B cell (primary cell): ENCODE data around the gene SLC2A4RG. TPM values are rescaled to one million over a fixed set of nuclear protein-coding genes. Genes with fewer than 3 reads are reported as not detected.

Experiments
- ATAC-seq: fragments of 200-7000 bp; cut with Tn5 transposase; one replicate; pipeline ENCODE4 v1.10.0; 2021; ENCODE audit warnings: low read depth, mild to moderate bottlenecking, moderate number of reproducible peaks, moderate library complexity
- CTCF ChIA-PET: fragments of 350-600 bp; sonication (Branson Sonifier 250); formaldehyde crosslinking; loops from one replicate; lab custom pipeline; 2021; ENCODE audit warnings: antibody characterized with exemption, inconsistent platforms; lab: Charles Lee
- POLR2A ChIA-PET: fragments of 350-600 bp; sonication (Branson Sonifier 250); formaldehyde crosslinking; loops from one replicate; lab custom pipeline; 2021; ENCODE audit warnings: antibody characterized with exemption; lab: Charles Lee
- DNase-seq: peaks from one replicate; pipeline ENCODE4 v3.0.0; 2013
- H2AFZ ChIP-seq: 2 replicates; pipeline ENCODE4 v1.6.1; 2012; ENCODE audit warnings: mild to moderate bottlenecking, low read depth, low read length; ENCODE audit not compliant: insufficient read depth, poor library complexity, severe bottlenecking
- H3K27ac ChIP-seq, 2 donors: 1 replicate in 1 of 2; 2 replicates in 1 of 2; pipeline ENCODE4 v1.5.1; 2012 to 2013; ENCODE audit warnings: low read length in 2 of 2, mild to moderate bottlenecking in 2 of 2, moderate library complexity in 1 of 2
- H3K27me3 ChIP-seq, 4 experiments: fragments of 200-600 bp in 1 of 4; sonication (generic) in 1 of 4; replicated peaks in 1 of 4; 1 replicate in 2 of 4; 2 replicates in 2 of 4; pipeline versions ENCODE4 v1.6.1 to v1.7.0; 2013 to 2016; ENCODE audit warnings: low read length in 3 of 4, mild to moderate bottlenecking in 2 of 4, mixed read lengths in 1 of 4, moderate library complexity in 1 of 4; ENCODE audit not compliant: insufficient read depth in 4 of 4, control insufficient read depth in 3 of 4; ENCODE audit errors: control extremely low read depth in 1 of 4
- H3K36me3 ChIP-seq, 2 experiments: replicated peaks in 1 of 2; 1 replicate in 1 of 2; 2 replicates in 1 of 2; pipeline versions ENCODE4 v1.6.1 to v1.7.1; 2013; ENCODE audit warnings: low read length in 1 of 2; ENCODE audit not compliant: insufficient read depth in 2 of 2, control insufficient read depth in 1 of 2; ENCODE audit errors: control extremely low read depth in 1 of 2, extremely low read depth in 1 of 2
- H3K4me1 ChIP-seq, 2 donors: fragments of 200-600 bp in 1 of 2; sonication (generic) in 1 of 2; 1 replicate in 1 of 2; 2 replicates in 1 of 2; pipeline versions ENCODE4 v1.5.1 to v1.6.1; 2013 to 2017; ENCODE audit warnings: low read length in 2 of 2; ENCODE audit not compliant: control insufficient read depth in 2 of 2, insufficient read depth in 2 of 2
- H3K4me2 ChIP-seq: replicated peaks from 2 replicates; pipeline ENCODE3; 2012; ENCODE audit warnings: mild to moderate bottlenecking, low read depth, low read length; ENCODE audit not compliant: poor library complexity, severe bottlenecking
- H3K4me3 ChIP-seq, 5 experiments: fragments of 200-600 bp in 1 of 5; sonication (generic) in 1 of 5; 1 replicate in 3 of 5; 2 replicates in 2 of 5; pipeline versions ENCODE4 v1.5.1 to v1.7.0; 2011 to 2016; ENCODE audit warnings: low read length in 4 of 5, mild to moderate bottlenecking in 4 of 5, low read depth in 2 of 5, control low read depth in 1 of 5, moderate library complexity in 1 of 5; ENCODE audit not compliant: insufficient read depth in 1 of 5; ENCODE audit errors: control extremely low read depth in 1 of 5, extremely low read depth in 1 of 5
- H3K79me2 ChIP-seq: fragments of 200-600 bp; sonication (generic); one replicate; pipeline ENCODE4 v1.6.0; 2016; ENCODE audit warnings: low read length; ENCODE audit not compliant: control insufficient read depth, insufficient read depth
- H3K9ac ChIP-seq: fragments of 200-600 bp; sonication (generic); 2 replicates; pipeline ENCODE4 v1.6.1; 2017; ENCODE audit warnings: mild to moderate bottlenecking, low read length, moderate library complexity
- H3K9me3 ChIP-seq, 3 donors: one replicate each; pipeline versions ENCODE4 v1.6.1 to v1.7.1; 2013; ENCODE audit warnings: low read length in 2 of 3; ENCODE audit not compliant: control insufficient read depth in 2 of 3, insufficient read depth in 1 of 3; ENCODE audit errors: control extremely low read depth in 1 of 3
- H4K20me1 ChIP-seq: 2 replicates; pipeline ENCODE4 v1.6.0; 2012; ENCODE audit warnings: mild to moderate bottlenecking, low read length; ENCODE audit not compliant: insufficient read depth, control insufficient read depth, poor library complexity, severe bottlenecking
- H3K27ac Mint-ChIP-seq: one replicate; pipeline ENCODE4 v1.8.0; 2021; ENCODE audit warnings: mixed read lengths
- H3K27me3 Mint-ChIP-seq: one replicate; pipeline ENCODE4 v1.8.0; 2021; ENCODE audit warnings: mixed read lengths
- H3K4me1 Mint-ChIP-seq: one replicate; pipeline ENCODE4 v1.8.0; 2021; ENCODE audit warnings: mixed read lengths
- H3K4me3 Mint-ChIP-seq: one replicate; pipeline ENCODE4 v1.8.0; 2021; ENCODE audit warnings: mixed read lengths
- H3K9me3 Mint-ChIP-seq: one replicate; pipeline ENCODE4 v1.8.0; 2022; ENCODE audit warnings: mixed read lengths; ENCODE audit not compliant: insufficient read depth
- EZH2 ChIP-seq: IDR thresholded peaks from 2 replicates; pipeline ENCODE4 v1.6.1; 2012; ENCODE audit warnings: borderline replicate concordance, low read depth, mild to moderate bottlenecking, moderate library complexity, low read length; ENCODE audit not compliant: insufficient read depth, poor library complexity, severe bottlenecking
- WGBS: methylation state at CpG from one replicate; pipeline ENCODE4 v1.1.5; 2013; ENCODE audit warnings: missing lambda C conversion rate; ENCODE audit not compliant: insufficient coverage; 5-methylcytosine and 5-hydroxymethylcytosine counted together
- intact Hi-C: fragments of 100-400 bp; cut with micrococcal nuclease; formaldehyde crosslinking; loops from one replicate; pipeline ENCODE4 v1.10.0; 2022
- polyA plus RNA-seq: library from polyadenylated mRNA; depleted of rRNA; stranded (reverse); fragments of >200 nt; gene quantifications from 2 replicates; pipeline ENCODE4 v1.2.3, GENCODE V29; 2012
- total RNA-seq, 2 donors: library from RNA; stranded (reverse); fragments of 120-200 nt in 1 of 2; gene quantifications; 1 replicate in 1 of 2; 2 replicates in 1 of 2; pipeline versions ENCODE4 v1.2.3 to v1.2.4, GENCODE V29; 2013 to 2022
- TF ChIP-seq, protein P1 (sequence below): fragments of 200-600 bp; IDR thresholded peaks from one replicate; pipeline ENCODE4 v1.8.0; 2022; ENCODE audit warnings: antibody characterized with exemption, mild to moderate bottlenecking

Gene SLC2A4RG
- total and polyA plus RNA-seq, 2 donors (not counting 1 experiment from before 2014, with no cell fraction given), result 39.7 to 49.4 TPM

- Histone ChIP-seq H2AFZ (no peak overlapping the region), H3K79me2 (peaks cover 44% of the 10 kb centered on the region), H4K20me1 (peaks cover 58% of the 10 kb centered on the region), H3K4me1 (peaks cover 47 to 58% of the 10 kb centered on the region in 2 donors), H3K4me3 (no peak overlapping the region), H3K4me2 (peak overlapping the region; percentile 93), H3K9me3 (no peaks in the 10 kb centered on the region), H3K27ac (no peak overlapping the region), H3K27me3 (no peaks in the 10 kb centered on the region), H3K36me3 (peaks cover 0 to 24% of the 10 kb centered on the region in 2 experiments), H3K9ac (no peak overlapping the region)
- POLR2A ChIA-PET, result interaction anchor here (0.5 to 2.5 kb wide), 3 partner anchors 8 to 214 kb away, joined by 5 to 20 read pairs (median 7); partner anchors contain the start of genes ARFRP1, PPDPF and ZGPAT
- Mint-ChIP-seq H3K9me3 (no peaks in the 10 kb centered on the region), H3K27ac (no peak overlapping the region), H3K4me3 (no peak overlapping the region), H3K27me3 (no peaks in the 10 kb centered on the region), H3K4me1 (peaks cover 24% of the 10 kb centered on the region)
- CTCF ChIA-PET, result interaction anchor here (1.2 to 1.6 kb wide), 2 partner anchors 28 to 197 kb away, joined by 4 to 5 read pairs; partner anchors contain the start of genes ARFRP1 and ZGPAT
- DNase-seq, result no peak
- intact Hi-C loops, result loop anchor here (5.0 kb wide), 1 partner anchor 198 kb away; the partner anchor contains the start of gene PTK6
- WGBS, result 88% methylated on average over 48 of the region's 48 CpGs
- ATAC-seq, result no peak
- TF ChIP-seq, protein P1, sequence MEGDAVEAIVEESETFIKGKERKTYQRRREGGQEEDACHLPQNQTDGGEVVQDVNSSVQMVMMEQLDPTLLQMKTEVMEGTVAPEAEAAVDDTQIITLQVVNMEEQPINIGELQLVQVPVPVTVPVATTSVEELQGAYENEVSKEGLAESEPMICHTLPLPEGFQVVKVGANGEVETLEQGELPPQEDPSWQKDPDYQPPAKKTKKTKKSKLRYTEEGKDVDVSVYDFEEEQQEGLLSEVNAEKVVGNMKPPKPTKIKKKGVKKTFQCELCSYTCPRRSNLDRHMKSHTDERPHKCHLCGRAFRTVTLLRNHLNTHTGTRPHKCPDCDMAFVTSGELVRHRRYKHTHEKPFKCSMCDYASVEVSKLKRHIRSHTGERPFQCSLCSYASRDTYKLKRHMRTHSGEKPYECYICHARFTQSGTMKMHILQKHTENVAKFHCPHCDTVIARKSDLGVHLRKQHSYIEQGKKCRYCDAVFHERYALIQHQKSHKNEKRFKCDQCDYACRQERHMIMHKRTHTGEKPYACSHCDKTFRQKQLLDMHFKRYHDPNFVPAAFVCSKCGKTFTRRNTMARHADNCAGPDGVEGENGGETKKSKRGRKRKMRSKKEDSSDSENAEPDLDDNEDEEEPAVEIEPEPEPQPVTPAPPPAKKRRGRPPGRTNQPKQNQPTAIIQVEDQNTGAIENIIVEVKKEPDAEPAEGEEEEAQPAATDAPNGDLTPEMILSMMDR, result no peak
- no peak for TF ChIP-seq EZH2
Observed at GRCh38 chr20:63734946-63735858, 4.4 kb upstream of the SLC2A4RG start.
